H9 (cell line): ENCODE data around the gene MTMR12. TPM values are rescaled to one million over a fixed set of nuclear protein-coding genes. Genes with fewer than 3 reads are reported as not detected.

Source experiments
- DNase-seq: peaks from one replicate; pipeline ENCODE4 v3.0.0-alpha.2; 2017
- H2AFZ ChIP-seq: one replicate; pipeline ENCODE4 v1.6.1; 2013; ENCODE audit warnings: mild to moderate bottlenecking, low read length, control low read depth, moderate library complexity
- H2AK5ac ChIP-seq: 2 replicates; pipeline ENCODE4 v1.6.1; 2013; ENCODE audit warnings: low read length, control low read depth, mixed read lengths; ENCODE audit not compliant: insufficient read length
- H2BK120ac ChIP-seq: one replicate; pipeline ENCODE4 v1.6.1; 2013; ENCODE audit warnings: low read depth, mild to moderate bottlenecking, low read length, control low read depth, inconsistent platforms; ENCODE audit not compliant: poor library complexity, severe bottlenecking
- H2BK12ac ChIP-seq: 2 replicates; pipeline ENCODE4 v1.6.1; 2013; ENCODE audit warnings: low read length, control low read depth, mixed read lengths, low read depth; ENCODE audit not compliant: insufficient read length
- H2BK15ac ChIP-seq: 2 replicates; pipeline ENCODE4 v1.6.1; 2013; ENCODE audit warnings: low read depth, low read length, control low read depth
- H2BK20ac ChIP-seq: one replicate; pipeline ENCODE4 v1.6.1; 2013; ENCODE audit warnings: low read depth, mild to moderate bottlenecking, low read length, control low read depth, inconsistent platforms; ENCODE audit not compliant: poor library complexity, severe bottlenecking
- H2BK5ac ChIP-seq: 2 replicates; pipeline ENCODE4 v1.6.1; 2013; ENCODE audit warnings: low read length, control low read depth, mixed read lengths; ENCODE audit not compliant: insufficient read length
- H3K14ac ChIP-seq: 2 replicates; pipeline ENCODE4 v1.6.1; 2013; ENCODE audit warnings: low read length, control low read depth; ENCODE audit not compliant: insufficient read depth
- H3K18ac ChIP-seq: 2 replicates; pipeline ENCODE4 v1.6.1; 2013; ENCODE audit warnings: low read depth, mild to moderate bottlenecking, mixed read lengths, low read length, control low read depth; ENCODE audit not compliant: insufficient read length
- H3K23ac ChIP-seq: 2 replicates; pipeline ENCODE4 v1.6.1; 2013; ENCODE audit warnings: low read length, control low read depth, mixed read lengths, low read depth; ENCODE audit not compliant: insufficient read length
- H3K23me2 ChIP-seq: 2 replicates; pipeline ENCODE4 v1.6.1; 2013; ENCODE audit warnings: low read depth, mild to moderate bottlenecking, mixed read lengths, low read length, control low read depth; ENCODE audit not compliant: insufficient read length, poor library complexity, severe bottlenecking
- H3K27ac ChIP-seq: 2 replicates; pipeline ENCODE4 v1.5.1; 2013; ENCODE audit warnings: low read length, control low read depth, mixed read lengths, low read depth; ENCODE audit not compliant: insufficient read length
- H3K27me3 ChIP-seq: 2 replicates; pipeline ENCODE4 v1.6.1; 2013; ENCODE audit warnings: low read length, control low read depth, inconsistent platforms; ENCODE audit not compliant: insufficient read depth
- H3K4ac ChIP-seq: 2 replicates; pipeline ENCODE4 v1.6.1; 2013; ENCODE audit warnings: low read depth, mild to moderate bottlenecking, control low read depth, inconsistent platforms, low read length, moderate library complexity
- H3K4me1 ChIP-seq: 2 replicates; pipeline ENCODE4 v1.6.1; 2013; ENCODE audit warnings: low read length, control low read depth, inconsistent platforms; ENCODE audit not compliant: insufficient read depth
- H3K4me2 ChIP-seq: 2 replicates; pipeline ENCODE4 v1.6.1; 2013; ENCODE audit warnings: low read length, control low read depth, mixed read lengths; ENCODE audit not compliant: insufficient read length, insufficient read depth
- H3K56ac ChIP-seq: 2 replicates; pipeline ENCODE4 v1.6.1; 2013; ENCODE audit warnings: low read depth, mild to moderate bottlenecking, mixed read lengths, low read length, control low read depth; ENCODE audit not compliant: insufficient read length
- H3K79me1 ChIP-seq: 2 replicates; pipeline ENCODE4 v1.6.1; 2013; ENCODE audit warnings: low read depth, mild to moderate bottlenecking, moderate library complexity, low read length, control low read depth, inconsistent platforms; ENCODE audit not compliant: insufficient read depth, poor library complexity, severe bottlenecking
- H3K79me2 ChIP-seq: 2 replicates; pipeline ENCODE4 v1.6.1; 2013; ENCODE audit warnings: low read length, control low read depth, inconsistent platforms; ENCODE audit not compliant: insufficient read depth
- H3K9ac ChIP-seq: 2 replicates; pipeline ENCODE4 v1.6.1; 2013; ENCODE audit warnings: low read length, control low read depth, mixed read lengths; ENCODE audit not compliant: insufficient read length; ENCODE audit errors: extremely low read depth
- H3K9me3 ChIP-seq: one replicate; pipeline ENCODE4 v1.6.1; 2013; ENCODE audit warnings: low read depth, low read length, inconsistent platforms; ENCODE audit not compliant: control insufficient read depth
- H3T11ph ChIP-seq: one replicate; pipeline ENCODE4 v1.6.1; 2013; ENCODE audit warnings: mild to moderate bottlenecking, low read length, control low read depth, inconsistent platforms
- H4K20me1 ChIP-seq: one replicate; pipeline ENCODE4 v1.6.1; 2013; ENCODE audit not compliant: control insufficient read depth, insufficient read length, insufficient read depth
- H4K5ac ChIP-seq: 2 replicates; pipeline ENCODE4 v1.6.1; 2013; ENCODE audit warnings: low read depth, mild to moderate bottlenecking, mixed read lengths, low read length, control low read depth; ENCODE audit not compliant: insufficient read length
- H4K8ac ChIP-seq: replicated peaks from 2 replicates; pipeline ENCODE4 v1.6.1; 2013; ENCODE audit warnings: low read length, control low read depth, mixed read lengths, low read depth; ENCODE audit not compliant: insufficient read length
- H4K91ac ChIP-seq: 2 replicates; pipeline ENCODE4 v1.6.1; 2013; ENCODE audit warnings: low read depth, mild to moderate bottlenecking, moderate library complexity, mixed read lengths, low read length, control low read depth; ENCODE audit not compliant: insufficient read length
- H3K27ac Mint-ChIP-seq, 3 experiments: 2 replicates in 2 of 3; 3 replicates in 1 of 3; pipeline ENCODE4 v1.8.0; 2020 to 2021; ENCODE audit warnings: mixed read lengths in 3 of 3, mild to moderate bottlenecking in 1 of 3, moderate library complexity in 1 of 3
- H3K27me3 Mint-ChIP-seq: 2 replicates; pipeline ENCODE4 v1.8.0; 2021; ENCODE audit warnings: low read depth, mild to moderate bottlenecking, moderate library complexity, mixed read lengths
- H3K36me3 Mint-ChIP-seq, 3 experiments: 2 replicates in 2 of 3; 3 replicates in 1 of 3; pipeline ENCODE4 v1.8.0; 2020 to 2021; ENCODE audit warnings: low read depth in 3 of 3, mixed read lengths in 3 of 3; ENCODE audit not compliant: insufficient read depth in 1 of 3
- H3K4me1 Mint-ChIP-seq, 2 experiments: 2 replicates each; pipeline ENCODE4 v1.8.0; 2020; ENCODE audit warnings: mixed read lengths in 2 of 2
- H3K4me3 Mint-ChIP-seq, 2 experiments: 2 replicates in 1 of 2; 3 replicates in 1 of 2; pipeline ENCODE4 v1.8.0; 2020 to 2021; ENCODE audit warnings: mild to moderate bottlenecking in 2 of 2, mixed read lengths in 2 of 2, moderate library complexity in 1 of 2
- H3K9me3 Mint-ChIP-seq, 2 experiments: 2 replicates in 1 of 2; 3 replicates in 1 of 2; pipeline ENCODE4 v1.8.0; 2020; ENCODE audit warnings: mild to moderate bottlenecking in 2 of 2, mixed read lengths in 2 of 2, moderate library complexity in 1 of 2
- CTCF ChIP-seq: fragments of 200-600 bp; sonication (generic); conservative IDR thresholded peaks from 3 replicates; pipeline ENCODE4 v1.8.0; 2021; ENCODE audit warnings: antibody characterized with exemption, mild to moderate bottlenecking
- WGBS: extraction: QIAGEN DNeasy Blood & Tissue Kit; methylation state at CpG from one replicate; pipeline ENCODE4 v1.1.7; 2013; ENCODE audit warnings: missing lambda C conversion rate, low lambda C conversion rate, mixed read lengths; ENCODE audit not compliant: insufficient read length; ENCODE audit errors: extremely low coverage; 5-methylcytosine and 5-hydroxymethylcytosine counted together
- total RNA-seq: library from RNA; stranded (reverse); gene quantifications from 2 replicates; pipeline ENCODE4 v1.2.1, GENCODE V29; 2021

The MTMR12 gene
- total RNA-seq, 1 experiment from 2014 or later = 39.3 TPM

GRCh38 chr5:32270946-32271345 is 41.8 kb downstream of the MTMR12 start:
- H3K27ac ChIP-seq = no peak overlapping the region
- peaks cover 46 to 78% (median 73%) of the 10 kb centered on the region in 3 experiments for H3K36me3 Mint-ChIP-seq

More at GRCh38 chr5:32270946-32271345, 41.8 kb downstream of the MTMR12 start:
- Histone ChIP-seq H3K9ac (no peak overlapping the region), H4K20me1 (no peaks in the 10 kb centered on the region), H2BK20ac (no peak overlapping the region), H2BK5ac (no peak overlapping the region), H3K4me2 (no peak overlapping the region), H3K23ac (no peak overlapping the region), H3K79me1 (no peaks in the 10 kb centered on the region), H4K91ac (no peak overlapping the region), H2AK5ac (no peak overlapping the region), H4K5ac (no peak overlapping the region), H2BK12ac (no peak overlapping the region), H3K9me3 (no peaks in the 10 kb centered on the region), H2BK120ac (no peak overlapping the region), H2BK15ac (no peak overlapping the region), H3K56ac (no peak overlapping the region), H3K4ac (no peak overlapping the region), H3K79me2 (no peaks in the 10 kb centered on the region), H3T11ph (no peak overlapping the region), H3K18ac (no peak overlapping the region), H3K27me3 (no peaks in the 10 kb centered on the region), H4K8ac (no peak overlapping the region), H3K14ac (no peak overlapping the region), H3K4me1 (peaks cover 6% of the 10 kb centered on the region), H3K23me2 (no peaks in the 10 kb centered on the region), H2AFZ (no peak overlapping the region)
- no CpG with 5 or more reads among the region's 1 CpG for WGBS
- Mint-ChIP-seq H3K4me3 (no peak overlapping the region), H3K27me3 (no peaks in the 10 kb centered on the region), H3K27ac (peak overlapping the region in 2 of 3 experiments; percentile 24 to 85; a peak in 3 of 7 replicates), H3K9me3 (no peaks in the 10 kb centered on the region), H3K4me1 (peaks cover 25 to 29% of the 10 kb centered on the region in 2 experiments)
- no peak for DNase-seq
- TF ChIP-seq CTCF = no peak
